HG03457 (cell line): ENCODE measurements around the gene SURF1.
A peak's percentile ranks its signal among the peaks of the same experiment; 100 is the strongest.
"Not testable (repeated sequence)": the region's sequence is repeated elsewhere in the genome, so short reads cannot be mapped to it uniquely, and the experiment has no call there.

ENCODE experiments used
- ATAC-seq: cut with Tn5 transposase; IDR thresholded peaks from one replicate; pipeline ENCODE4 v1.9.1; 2021; ENCODE audit warnings: moderate number of reproducible peaks; ENCODE audit not compliant: unreplicated experiment

Gene SURF1

GRCh38 chr9:133384736-133385321, 28.5 kb upstream of the SURF1 start:
- no peak for ATAC-seq

GRCh38 chr9:133383438-133383837, 27.2 kb upstream of the SURF1 start:
- no peak for ATAC-seq

DNA sequence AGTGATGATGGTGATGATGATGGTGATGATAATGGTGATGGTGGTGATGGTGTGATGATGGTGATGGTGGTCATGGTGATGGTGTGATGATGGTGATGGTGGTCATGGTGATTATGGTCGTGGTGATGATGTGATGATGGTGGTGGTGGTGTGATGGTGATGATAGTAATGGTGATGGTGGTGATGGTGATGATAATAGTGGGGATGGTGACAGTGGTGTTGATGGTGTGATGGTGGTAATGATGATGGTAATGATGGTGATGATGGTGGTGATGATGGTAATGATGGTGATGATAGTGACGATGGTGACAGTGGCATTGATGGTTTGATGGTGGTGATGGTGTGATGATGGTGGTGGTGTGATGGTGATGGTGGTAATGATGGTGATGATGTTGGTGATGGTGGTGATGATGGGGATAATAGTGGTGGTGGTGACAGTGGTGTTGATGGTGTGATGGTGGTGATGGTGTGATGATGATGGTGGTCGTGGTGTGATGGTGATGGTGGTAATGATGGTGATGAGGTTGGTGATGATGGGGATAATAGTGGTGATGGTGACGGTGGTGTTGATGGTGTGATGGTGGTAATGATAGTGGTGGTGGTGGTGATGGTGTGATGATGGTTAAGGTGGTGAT, 26.3 kb upstream of the SURF1 start:
- no peak for ATAC-seq

DNA sequence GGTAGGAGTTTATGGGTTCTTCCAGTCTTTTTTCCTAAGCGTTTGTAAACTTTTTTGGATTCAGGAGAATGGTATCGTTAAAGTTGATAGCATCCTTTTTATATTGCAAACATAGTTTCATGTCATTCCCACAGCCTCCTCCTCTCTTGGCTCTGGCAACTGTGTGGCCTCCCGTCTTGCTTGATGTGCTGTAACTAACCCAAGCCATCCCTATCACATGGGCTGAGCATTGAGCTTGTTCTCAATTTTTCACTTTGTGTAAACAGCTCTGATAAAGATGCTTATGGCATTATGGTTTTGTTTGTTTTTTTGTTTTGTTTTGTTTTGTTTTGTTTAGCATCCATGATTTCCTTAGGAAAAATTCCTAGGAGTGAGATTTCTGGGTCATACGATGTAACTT, 24.4 kb upstream of the SURF1 start:
- no peak for ATAC-seq

- ATAC-seq: no peak
Measured at GRCh38 chr9:133379153-133380086, 23.1 kb upstream of the SURF1 start.

GRCh38 chr9:133378408-133378962, 22.2 kb upstream of the SURF1 start:
- ATAC-seq: no peak

DNA sequence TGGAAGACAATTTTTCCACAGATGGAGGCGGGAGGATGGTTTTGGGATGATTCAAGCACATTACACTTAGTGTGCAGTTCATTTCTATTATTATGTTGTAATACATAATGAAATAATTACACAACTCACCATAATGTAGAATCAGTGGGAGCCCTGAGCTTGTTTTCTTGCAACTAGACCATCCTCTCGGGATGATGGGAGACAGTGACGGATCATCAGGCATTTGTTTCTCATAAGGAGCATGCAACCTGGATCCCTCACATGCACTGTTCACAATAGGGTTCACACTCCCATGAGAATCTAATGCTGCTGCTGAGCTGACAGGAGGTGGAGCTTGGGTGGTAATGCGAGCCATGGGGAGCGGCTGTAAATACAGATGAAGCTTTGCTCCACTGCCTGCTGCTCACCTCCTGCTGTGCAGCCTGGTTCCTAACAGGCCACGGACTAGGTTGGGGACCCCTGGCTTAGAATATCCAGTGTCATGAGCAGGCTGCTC, 21.5 kb upstream of the SURF1 start:
- no peak for ATAC-seq

- ATAC-seq: not testable (repeated sequence)
Measured at GRCh38 chr9:133377280-133377679, 21.0 kb upstream of the SURF1 start.

- peak; percentile 77 for ATAC-seq
Measured at GRCh38 chr9:133375724-133376654, 19.7 kb upstream of the SURF1 start, which contains the start of the genes STKLD1 and SURF4. Gene STKLD1 (plus strand): TSS chr9:133376366. CDS start chr9:133376474, 108 bp downstream. Gene SURF4 (minus strand): TSS chr9:133376060. CDS start chr9:133375969, 91 bp downstream.

GRCh38 chr9:133375116-133375723, 18.9 kb upstream of the SURF1 start:
- ATAC-seq: peak; percentile 7

GRCh38 chr9:133374612-133375115, 18.4 kb upstream of the SURF1 start:
- no peak for ATAC-seq

GRCh38 chr9:133372144-133372543, 15.9 kb upstream of the SURF1 start:
- no peak for ATAC-seq

DNA sequence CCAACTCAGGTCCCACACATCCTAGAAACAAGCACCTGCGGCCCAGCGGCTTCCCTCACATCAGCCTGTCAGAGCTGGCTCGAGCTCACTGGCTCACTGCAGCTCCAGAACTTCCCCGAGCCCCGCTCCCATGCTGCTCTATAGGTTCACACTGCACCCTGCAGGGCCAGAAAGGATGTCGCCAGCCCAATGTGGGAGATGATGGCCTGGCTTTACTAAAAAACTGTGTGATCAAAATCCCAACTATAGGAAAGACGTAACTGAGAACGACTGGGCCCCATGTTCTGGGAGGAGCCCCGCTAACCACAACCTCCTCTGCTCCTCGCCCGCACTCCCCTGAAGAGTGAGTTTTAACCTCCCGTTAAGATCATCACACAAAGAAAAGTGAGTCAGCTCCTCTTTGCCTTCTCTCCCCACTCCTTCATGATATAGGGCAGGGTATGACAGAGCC, 15.0 kb upstream of the SURF1 start:
- ATAC-seq: no peak

DNA sequence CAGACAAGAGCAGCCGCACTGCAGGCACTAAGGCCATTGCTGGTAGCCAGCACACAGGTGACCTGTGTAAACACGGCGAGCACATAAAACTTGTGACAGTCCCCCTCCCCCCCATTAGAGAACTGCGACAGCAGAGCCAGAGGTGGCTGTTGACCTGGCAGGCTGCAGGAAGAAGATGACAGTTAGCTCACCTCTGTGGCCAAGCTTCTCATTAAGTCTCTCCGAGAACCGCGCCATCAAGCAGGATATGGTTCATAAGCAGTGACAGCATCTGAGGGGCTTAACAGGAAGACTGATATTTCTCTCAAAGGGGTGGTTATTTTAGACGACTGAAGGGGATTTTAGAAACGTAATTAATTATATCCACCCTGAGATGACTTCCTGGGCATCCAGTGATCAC, 14.4 kb upstream of the SURF1 start:
- no peak for ATAC-seq

DNA sequence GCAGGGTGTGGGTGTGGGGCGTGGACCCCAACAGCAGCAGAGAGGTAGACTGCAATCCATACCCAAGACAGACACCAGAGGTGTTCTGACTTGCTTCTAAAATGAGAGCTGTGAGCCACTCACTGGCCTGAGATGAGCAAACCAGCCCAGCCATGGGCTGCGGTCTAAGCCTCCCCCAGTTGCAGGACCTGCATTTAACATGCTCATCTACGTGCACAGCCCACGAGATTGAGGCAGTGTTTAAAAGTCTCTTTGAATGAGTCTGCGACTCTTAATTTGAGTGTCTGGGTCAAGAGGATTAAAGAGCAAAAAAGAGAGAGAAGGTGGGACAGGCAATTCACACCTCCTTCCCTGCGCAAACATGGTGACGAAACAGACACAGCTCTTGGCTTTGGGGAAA, 13.6 kb upstream of the SURF1 start:
- no peak for ATAC-seq

GRCh38 chr9:133369422-133369821, 13.1 kb upstream of the SURF1 start:
- ATAC-seq: no peak

DNA sequence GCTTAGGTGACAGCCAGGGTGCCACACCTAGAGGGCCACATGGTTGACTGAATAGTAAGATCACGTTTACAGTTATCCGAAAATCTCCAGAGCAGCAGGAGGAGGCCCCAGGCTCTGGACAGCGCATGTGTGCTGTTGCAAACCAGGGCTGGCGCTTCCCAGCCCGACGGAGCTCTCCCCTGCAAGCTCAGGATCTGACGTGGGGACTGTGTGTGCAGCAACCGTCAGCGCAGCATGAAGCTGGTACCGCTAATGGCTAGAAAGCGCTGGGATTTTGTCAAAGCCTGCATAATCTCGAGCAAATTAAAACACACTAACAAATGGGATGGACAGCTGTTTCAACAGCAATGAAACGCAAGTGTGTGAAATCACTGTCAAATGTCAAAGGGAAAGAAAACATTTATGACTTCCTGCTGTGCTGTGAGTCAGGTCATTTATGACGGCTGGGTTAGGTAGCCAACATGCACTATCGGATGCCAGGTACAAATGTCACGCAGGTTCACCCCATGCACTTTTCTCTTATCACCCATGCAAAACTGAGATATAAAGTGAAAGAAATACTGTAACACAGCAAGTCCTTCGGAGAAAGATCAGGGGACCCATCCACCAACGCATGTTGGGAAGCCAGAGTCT, 12.1 kb upstream of the SURF1 start:
- ATAC-seq: no peak

GRCh38 chr9:133367778-133368177, 11.5 kb upstream of the SURF1 start:
- ATAC-seq: no peak

- no peak for ATAC-seq
Measured at GRCh38 chr9:133367221-133367620, 10.9 kb upstream of the SURF1 start.
